ENCODE measurements around the gene SH3BP4.

SH3BP4 gene

DNA sequence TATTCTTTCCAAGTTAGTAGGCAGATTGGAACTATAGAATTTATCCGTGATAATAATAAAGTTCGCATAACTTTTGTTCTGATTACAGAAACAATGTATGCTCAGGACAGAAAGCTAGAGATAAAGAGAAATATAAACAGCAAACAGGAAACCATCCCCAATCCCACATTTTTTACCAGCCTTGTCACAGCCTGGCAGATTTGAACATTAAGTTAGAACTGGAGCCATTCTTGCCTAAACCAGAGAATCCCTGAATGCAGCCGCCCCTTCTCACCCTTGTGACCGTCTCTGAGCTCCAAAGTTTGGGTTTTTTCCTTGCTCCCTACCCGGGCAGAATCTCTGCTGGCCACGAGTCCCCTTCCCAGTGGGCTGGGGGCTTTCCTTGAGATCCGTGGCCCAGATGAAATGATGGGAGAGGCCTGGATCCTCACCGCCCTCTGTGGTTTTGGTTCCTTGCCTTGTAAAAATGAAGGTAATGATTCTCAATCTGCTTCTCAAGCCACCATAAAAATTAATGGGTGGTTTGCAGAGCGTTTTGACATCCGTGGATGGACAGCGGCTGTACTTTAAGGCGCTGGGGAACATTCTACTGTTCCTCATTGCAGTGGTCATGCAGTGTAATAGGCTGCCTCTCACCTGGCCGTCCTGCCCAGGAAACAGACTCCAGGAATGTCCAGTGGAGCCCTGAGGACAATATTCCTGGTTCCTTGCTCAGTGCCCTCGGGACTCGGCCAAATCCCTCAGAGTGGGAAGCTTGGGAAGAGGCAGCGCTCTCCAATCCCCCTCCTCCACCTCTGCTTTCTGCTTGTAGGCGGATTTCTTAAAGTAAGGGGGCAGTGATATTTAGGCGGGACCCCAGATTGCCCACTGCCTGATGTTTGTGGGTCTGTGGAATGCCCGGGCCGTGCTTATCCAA, 1.6 kb downstream of the SH3BP4 start:
- H3K27me3 ChIP-seq, result peaks cover 75% of the 10 kb centered on the region
- peaks cover 0 to 3% of the 10 kb centered on the region in 2 experiments for H3K4me1 ChIP-seq (ENCODE audit: control insufficient read depth in 1 of 2, insufficient read depth in 1 of 2, low read depth in 1 of 2, low read length in 1 of 2)

DNA sequence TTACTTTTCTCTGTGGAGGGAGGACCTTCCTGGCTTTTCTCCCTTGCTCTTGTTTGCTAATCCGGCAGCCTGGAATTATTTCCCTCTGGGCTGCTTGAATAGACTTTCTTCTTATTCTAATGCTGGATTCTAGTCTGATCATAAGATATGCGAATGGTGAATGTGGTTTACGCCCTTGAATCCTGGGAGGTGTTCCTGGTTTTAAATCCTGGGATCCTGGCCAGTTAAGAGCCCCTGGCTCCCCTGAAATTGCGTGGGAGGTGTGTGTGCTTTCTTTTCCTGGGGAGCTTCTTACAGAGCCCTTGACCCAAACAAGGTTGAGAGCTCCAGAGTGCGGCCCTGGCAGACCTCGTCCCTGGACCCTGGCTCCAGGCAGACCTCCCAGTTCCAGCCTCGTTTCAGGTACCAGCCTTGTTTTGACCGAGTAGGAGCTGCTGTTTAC, 2.8 kb downstream of the SH3BP4 start:
- H3K9me3 ChIP-seq, result no peaks in the 10 kb centered on the region
- H3K4me3 ChIP-seq (ENCODE audit: low read depth in 1 of 2, low read length in 1 of 2), result no peak overlapping the region
- H3K27me3 ChIP-seq, result peaks cover 63% of the 10 kb centered on the region
- H3K27ac ChIP-seq, result no peak overlapping the region
- peaks cover 0 to 3% of the 10 kb centered on the region in 2 experiments for H3K4me1 ChIP-seq (ENCODE audit: control insufficient read depth in 1 of 2, insufficient read depth in 1 of 2, low read depth in 1 of 2, low read length in 1 of 2)
- no peaks in the 10 kb centered on the region for H3K36me3 ChIP-seq
- TF ChIP-seq, protein P1, sequence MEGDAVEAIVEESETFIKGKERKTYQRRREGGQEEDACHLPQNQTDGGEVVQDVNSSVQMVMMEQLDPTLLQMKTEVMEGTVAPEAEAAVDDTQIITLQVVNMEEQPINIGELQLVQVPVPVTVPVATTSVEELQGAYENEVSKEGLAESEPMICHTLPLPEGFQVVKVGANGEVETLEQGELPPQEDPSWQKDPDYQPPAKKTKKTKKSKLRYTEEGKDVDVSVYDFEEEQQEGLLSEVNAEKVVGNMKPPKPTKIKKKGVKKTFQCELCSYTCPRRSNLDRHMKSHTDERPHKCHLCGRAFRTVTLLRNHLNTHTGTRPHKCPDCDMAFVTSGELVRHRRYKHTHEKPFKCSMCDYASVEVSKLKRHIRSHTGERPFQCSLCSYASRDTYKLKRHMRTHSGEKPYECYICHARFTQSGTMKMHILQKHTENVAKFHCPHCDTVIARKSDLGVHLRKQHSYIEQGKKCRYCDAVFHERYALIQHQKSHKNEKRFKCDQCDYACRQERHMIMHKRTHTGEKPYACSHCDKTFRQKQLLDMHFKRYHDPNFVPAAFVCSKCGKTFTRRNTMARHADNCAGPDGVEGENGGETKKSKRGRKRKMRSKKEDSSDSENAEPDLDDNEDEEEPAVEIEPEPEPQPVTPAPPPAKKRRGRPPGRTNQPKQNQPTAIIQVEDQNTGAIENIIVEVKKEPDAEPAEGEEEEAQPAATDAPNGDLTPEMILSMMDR (IDR thresholded peaks at IDR 0.05), result no peak

More for the DNA sequence above, 1.6 kb downstream of the SH3BP4 start:
- no peaks in the 10 kb centered on the region for H3K9me3 ChIP-seq
- no peak overlapping the region for H3K27ac ChIP-seq
- TF ChIP-seq, protein P1 (IDR thresholded peaks at IDR 0.05), result no peak
- no peaks in the 10 kb centered on the region for H3K36me3 ChIP-seq
- H3K4me3 ChIP-seq (ENCODE audit: low read depth in 1 of 2, low read length in 1 of 2), result no peak overlapping the region

DNA sequence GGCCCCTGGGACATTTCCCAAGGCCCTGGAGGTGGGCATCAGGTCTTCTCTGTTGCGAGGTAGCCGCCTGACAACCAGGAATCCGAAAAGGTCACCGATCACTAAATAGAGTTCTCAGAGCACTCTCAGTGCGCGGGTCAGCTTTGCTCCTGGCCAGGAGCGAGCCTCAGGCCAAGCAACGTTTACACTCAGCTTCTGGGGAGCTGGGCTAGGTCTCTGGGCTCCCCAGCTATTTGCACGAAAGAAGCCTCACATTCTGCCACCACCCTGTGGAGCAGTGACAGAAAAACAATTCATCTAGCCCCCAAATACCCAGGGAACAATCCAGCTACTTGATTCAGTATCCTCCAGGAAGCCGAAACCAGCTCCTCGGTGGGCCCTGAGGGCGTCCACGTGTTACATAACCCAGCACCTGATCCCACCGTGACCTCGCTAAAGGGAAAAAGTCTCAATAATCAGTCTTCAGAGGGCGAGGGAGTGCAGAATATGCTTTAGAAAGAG, 3.3 kb downstream of the SH3BP4 start:
- H3K9me3 ChIP-seq, result no peaks in the 10 kb centered on the region
- TF ChIP-seq, protein P1 (IDR thresholded peaks at IDR 0.05), result no peak
- peaks cover 60% of the 10 kb centered on the region for H3K27me3 ChIP-seq
- peaks cover 0 to 3% of the 10 kb centered on the region in 2 experiments for H3K4me1 ChIP-seq (ENCODE audit: control insufficient read depth in 1 of 2, insufficient read depth in 1 of 2, low read depth in 1 of 2, low read length in 1 of 2)
- no peaks in the 10 kb centered on the region for H3K36me3 ChIP-seq
- no peak overlapping the region for H3K4me3 ChIP-seq (ENCODE audit: low read depth in 1 of 2, low read length in 1 of 2)
- no peak overlapping the region for H3K27ac ChIP-seq

DNA sequence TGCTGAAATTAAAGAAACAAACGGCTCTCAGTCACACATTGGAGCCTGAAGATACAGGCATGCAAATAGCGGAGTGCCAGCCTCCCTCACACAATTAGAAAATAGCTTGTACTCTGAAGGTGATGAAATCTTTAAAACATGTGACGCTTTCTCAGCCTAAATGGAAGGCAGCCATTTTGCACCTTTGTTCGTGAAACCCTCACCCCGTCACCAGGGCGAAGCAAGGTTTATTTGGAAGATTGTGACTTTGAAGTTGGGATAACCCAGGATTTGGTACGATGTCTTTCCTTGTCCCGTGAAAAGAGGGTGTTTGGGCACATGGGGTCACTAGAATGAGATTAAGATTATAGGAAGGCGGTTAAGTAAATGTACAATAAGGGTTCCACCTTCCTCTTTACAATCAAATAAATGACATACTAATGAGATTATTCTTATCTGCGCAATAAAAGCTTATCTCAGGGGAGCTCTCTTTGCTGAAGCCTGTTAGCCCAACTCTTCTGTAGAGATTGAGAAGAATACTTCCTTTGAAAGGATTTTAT, 4.2 kb downstream of the SH3BP4 start:
- TF ChIP-seq, protein P1 (IDR thresholded peaks at IDR 0.05), result no peak
- H3K27ac ChIP-seq, result no peak overlapping the region
- no peak overlapping the region for H3K4me3 ChIP-seq (ENCODE audit: low read depth in 1 of 2, low read length in 1 of 2)
- H3K27me3 ChIP-seq, result peaks cover 52% of the 10 kb centered on the region
- H3K36me3 ChIP-seq, result no peaks in the 10 kb centered on the region
- peaks cover 0 to 3% of the 10 kb centered on the region in 2 experiments for H3K4me1 ChIP-seq (ENCODE audit: control insufficient read depth in 1 of 2, insufficient read depth in 1 of 2, low read depth in 1 of 2, low read length in 1 of 2)
- H3K9me3 ChIP-seq, result no peaks in the 10 kb centered on the region

DNA sequence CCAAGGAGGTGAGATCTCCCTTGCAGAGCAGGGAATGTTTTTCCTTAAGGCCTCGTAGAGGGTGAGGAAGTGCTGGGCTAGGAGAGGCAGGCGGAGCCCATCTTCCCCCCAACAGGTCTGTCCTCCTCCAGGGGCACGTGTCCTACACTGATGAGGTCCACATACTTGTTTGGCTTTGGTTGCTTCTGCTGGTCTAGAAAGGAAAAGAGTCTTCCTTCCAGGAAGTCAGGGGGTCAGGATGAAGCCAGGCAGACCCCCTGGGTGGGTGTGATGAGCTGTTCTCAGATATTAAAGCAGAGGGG, 6.0 kb downstream of the SH3BP4 start:
- H3K9me3 ChIP-seq, result no peaks in the 10 kb centered on the region
- H3K27ac ChIP-seq, result no peak overlapping the region
- H3K36me3 ChIP-seq, result no peaks in the 10 kb centered on the region
- H3K27me3 ChIP-seq, result peaks cover 36% of the 10 kb centered on the region
- H3K4me1 ChIP-seq (ENCODE audit: control insufficient read depth in 1 of 2, insufficient read depth in 1 of 2, low read depth in 1 of 2, low read length in 1 of 2), result no peaks in the 10 kb centered on the region
- no peak overlapping the region for H3K4me3 ChIP-seq (ENCODE audit: low read depth in 1 of 2, low read length in 1 of 2)
- TF ChIP-seq, protein P1 (IDR thresholded peaks at IDR 0.05), result no peak

All from neutrophil (primary cell).